Measurements from ENCODE around the gene IL13RA2.

- no peak for TF ChIP-seq CTCF (IDR thresholded peaks at IDR 0.05)
- no peak for TF ChIP-seq POLR2A (IDR thresholded peaks at IDR 0.05)
Measured at GRCh38 chrX:115031989-115032388, 14.6 kb upstream of the IL13RA2 start.
